Measurements from ENCODE around the gene NLGN4Y.

The NLGN4Y gene

DNA sequence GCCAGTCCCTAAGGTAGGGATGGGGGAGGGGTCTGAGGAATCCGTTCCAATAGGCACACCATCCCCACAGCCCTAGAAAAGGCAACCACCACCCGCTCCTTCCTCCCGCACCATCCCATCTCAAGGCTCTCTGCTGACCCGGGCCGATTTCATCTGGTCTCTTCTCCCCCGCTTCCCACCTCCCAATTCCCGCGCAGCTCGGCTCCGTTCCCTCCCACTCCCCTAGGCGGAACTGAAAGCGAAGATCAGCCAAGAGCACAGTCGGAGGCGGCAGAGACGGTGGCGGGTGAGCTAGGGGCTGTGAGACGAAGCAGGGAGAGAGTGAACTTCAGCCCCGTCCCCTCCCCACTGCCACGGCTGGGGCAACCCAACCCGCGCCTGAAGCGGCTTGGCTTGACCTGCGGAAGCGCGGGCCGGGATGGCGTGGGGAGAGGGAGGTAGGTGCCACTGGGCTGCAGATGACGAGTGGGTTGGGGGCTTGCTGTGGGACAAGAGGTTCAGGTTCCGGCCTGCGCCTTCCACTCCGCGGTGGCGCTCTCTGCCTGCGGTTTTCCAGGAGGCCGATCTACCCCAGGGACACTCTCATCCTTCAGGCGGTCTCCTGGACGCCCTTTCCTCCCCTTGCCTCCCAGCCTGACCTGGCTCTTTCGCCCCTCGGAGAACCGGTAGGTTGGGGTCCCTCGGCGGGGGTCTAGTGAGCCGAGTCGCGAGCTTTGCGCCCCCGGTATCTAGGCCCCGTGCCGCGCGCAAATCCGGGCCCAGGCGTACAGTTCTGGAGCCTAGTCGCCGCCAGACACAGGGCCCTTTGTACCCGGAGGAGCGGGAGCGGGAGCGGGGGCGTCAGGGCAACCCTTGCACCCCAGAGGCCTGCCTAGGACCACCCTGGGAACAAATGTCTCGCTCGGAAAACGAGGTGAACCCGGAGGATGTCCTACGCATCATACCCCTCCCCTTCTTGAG lies at the start of gene NLGN4Y:
Gene NLGN4Y (plus strand): TSS at position 258 of the 960 bp plus-strand sequence. CDS start 97,591 bp downstream, outside the sequence.
- no peak for FAIRE-seq

DNA sequence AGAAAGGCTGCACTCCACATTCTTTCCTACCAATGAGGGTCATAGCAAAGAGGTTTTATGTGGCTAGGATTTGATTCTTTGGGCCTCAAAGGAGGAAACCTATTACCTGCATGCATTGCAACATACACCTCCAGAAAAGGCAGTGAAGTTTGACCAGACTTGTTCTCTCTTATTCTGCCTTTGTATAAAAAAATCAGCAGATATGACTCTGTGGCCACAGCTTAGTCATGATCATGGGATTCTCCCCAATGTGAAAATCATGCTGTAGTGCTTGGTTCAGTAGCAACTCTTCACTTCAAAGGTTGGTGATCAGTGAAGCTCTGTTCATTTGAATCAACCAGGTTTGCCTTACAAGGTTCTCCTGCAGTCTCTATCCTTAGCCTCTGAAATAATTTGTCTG lies 38.4 kb upstream of the NLGN4Y start:
- no peak for FAIRE-seq

DNA sequence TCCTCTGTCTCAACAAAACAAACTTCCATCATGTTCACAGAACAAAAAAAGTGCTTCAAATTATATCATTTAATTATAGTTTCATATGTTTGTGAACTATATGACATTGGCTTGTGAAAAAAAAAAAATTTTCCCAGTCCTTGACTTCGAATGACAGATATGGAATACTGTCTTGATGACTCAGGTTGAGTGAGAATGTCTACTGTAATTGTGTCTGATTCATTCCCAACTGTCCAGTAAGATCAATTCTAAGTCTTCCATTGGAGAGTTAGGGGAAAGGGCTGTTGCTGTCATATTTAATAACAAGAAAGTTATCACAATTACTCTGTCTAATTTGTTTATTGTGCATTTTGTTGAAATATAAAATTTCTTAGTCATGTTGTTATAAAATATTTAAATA lies 34.1 kb upstream of the NLGN4Y start:
- no peak for FAIRE-seq

- no peak for FAIRE-seq
Measured at GRCh38 chrY:14498071-14498470, 26.3 kb upstream of the NLGN4Y start.

DNA sequence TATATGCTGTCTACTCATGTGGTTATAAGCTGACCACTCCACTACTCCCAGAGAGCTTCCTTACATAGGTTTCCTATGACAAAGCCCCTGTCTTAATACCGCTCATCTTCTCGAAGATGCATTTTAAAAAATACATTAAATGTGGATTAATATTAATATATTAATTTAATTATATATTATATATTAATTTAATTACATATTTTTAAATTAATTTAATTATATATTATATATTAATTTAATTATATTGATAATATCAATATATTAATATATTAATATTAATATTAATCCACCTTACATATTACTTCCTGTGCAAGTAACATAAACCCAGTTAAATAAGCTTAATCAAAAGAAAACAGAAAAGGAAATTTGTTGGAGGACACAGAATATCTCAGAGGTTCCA lies 19.7 kb upstream of the NLGN4Y start:
- no peak for FAIRE-seq

DNA sequence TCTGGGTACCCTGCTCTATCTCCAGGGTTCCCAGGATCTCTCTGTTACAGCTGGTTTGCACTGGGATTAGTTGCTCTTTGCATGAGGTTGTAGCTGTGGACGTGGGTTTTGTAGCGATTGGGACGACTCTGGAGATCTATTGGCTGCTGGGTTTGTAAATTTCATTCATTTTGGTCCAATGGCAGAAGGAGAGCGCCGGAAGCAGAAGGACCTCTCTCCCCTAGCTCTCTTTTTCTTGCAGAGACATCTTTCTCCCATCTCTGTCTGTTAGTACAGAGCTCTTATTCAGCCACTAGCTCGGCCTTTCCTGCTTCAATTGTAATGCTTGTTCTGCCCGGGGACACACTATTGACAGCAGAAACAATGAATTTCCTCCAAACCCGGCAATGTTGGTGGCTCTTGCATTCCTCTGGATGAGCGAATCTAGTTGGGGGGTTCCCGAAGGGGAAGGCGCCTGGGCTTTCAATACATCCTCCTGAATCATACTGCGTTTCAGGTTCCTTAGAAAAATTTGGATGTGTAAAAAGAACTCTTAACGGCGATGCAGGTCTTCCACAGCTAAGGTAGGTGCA lies 1.9 kb upstream of the NLGN4Y start:
- no peak for FAIRE-seq

DNA sequence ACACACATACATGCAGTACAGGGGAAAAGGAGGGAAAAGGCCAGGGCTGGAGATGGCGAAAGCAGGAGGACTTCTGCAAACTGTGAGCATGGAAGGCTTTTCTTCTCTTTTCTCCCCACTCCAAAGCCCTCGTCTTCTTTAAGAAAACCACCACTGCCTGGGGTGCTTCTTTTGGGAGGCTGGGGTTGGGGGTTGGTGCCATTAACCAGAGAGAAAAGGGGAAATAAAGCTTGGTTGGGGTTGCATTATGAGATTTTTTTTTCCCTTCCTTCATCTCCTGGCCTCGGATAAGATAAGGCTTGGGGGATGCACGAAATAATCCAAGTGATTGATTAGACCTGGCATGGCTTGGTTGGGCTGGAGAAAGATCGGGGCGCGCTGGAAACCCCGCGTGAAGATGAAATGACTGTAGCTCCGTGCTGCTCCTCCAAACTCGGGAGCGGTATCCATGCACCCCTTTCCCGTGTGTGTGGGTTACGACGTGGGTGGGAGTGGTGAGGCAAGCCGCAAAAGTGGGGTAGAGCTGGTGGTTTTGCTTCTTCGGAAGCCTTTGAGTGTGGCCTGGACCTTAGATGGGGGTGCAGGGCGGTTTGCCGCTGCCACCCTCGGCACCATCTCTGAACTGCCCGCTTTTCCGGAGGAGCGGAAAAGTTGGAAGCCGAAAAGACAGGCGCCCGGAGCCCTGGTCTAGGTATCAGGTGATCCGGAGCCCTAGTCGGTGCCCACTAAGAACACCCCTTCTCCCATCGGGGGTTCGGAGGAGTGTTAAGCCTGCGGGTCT lies 648 bp upstream of the NLGN4Y start:
- no peak for FAIRE-seq

DNA sequence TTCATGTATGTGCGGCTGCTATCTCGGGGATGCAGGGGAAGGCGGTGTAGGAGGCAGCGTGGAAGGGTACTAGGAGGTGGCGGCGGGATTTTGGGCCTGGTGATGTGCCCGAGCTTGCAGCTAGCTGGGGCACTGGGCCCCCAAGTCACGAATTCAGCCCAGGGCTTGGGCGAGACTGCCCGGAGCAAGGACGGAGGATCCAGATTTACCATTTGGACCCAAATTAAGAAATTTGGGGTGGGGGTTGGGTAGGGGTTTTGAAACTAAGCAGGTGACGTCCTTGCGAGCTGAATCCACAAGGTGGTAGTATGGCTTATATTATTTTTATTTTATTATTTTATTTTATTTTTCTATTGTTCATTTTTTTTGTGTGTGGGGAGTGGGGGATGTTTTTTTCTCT lies 986 bp downstream of the NLGN4Y start:
- FAIRE-seq: no peak

DNA sequence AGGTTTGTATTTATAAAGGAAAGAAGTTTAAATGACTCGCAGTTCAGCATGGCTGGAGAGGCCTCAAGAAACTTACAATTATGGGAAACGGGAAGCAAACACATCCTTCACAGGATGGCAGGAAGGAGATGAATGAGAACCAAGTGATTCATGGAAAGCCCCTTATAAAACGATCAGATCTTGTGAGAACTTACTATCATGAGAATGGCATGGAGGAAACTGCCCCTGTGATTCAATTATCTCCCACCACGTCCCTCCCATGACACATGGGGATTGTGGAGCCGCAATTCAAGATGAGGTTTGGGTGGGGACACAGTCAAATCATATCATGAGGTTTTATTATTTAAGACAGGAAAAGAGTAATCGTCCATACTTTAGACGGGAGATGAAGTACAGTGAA lies 4.0 kb downstream of the NLGN4Y start:
- no peak for FAIRE-seq

- FAIRE-seq: no peak
Measured at GRCh38 chrY:14536703-14537102, 12.4 kb downstream of the NLGN4Y start.

DNA sequence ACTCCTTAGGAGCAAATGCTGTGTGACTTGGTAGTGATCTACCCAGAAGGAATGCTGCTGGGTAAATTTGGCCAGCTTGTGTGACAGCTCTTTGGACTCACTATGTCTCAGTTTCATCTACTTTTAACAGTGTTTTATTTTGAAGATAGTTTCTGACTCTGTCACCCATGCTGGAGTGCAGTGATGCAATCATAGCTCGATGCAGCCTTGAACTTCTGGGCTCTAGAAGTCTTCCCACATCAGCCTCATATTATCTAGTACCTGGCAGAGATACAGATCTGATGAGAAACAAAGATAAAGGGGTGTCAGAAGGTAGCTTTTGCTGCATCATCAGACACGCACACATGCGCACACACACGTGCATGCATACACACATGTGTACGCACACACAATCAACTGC lies 19.2 kb downstream of the NLGN4Y start:
- no peak for FAIRE-seq

- no peak for FAIRE-seq
Measured at GRCh38 chrY:14581294-14581693, 57.0 kb downstream of the NLGN4Y start.

DNA sequence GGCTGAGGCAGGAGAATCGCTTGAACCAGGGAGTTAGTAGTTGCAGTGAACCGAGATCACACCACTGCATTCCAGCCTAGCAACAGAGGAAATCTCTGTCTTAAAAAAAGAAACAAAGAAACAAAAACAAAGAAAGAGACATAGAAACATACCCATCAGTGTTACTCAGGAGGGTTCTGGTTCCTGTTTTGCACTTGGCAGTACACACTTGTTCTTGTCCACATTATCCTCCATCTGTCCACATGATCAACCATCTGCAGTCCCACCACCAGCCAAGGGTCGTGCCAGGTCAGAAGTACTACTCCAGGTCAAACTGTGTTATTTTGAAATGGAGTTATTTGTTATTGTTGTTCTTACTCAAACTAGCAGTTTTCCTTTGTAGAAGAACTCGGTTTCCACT lies 62.4 kb downstream of the NLGN4Y start:
- no peak for FAIRE-seq

- no peak for FAIRE-seq
Measured at GRCh38 chrY:14601372-14601771, 77.0 kb downstream of the NLGN4Y start.

GRCh38 chrY:14617625-14618024 lies 93.3 kb downstream of the NLGN4Y start:
- no peak for FAIRE-seq

DNA sequence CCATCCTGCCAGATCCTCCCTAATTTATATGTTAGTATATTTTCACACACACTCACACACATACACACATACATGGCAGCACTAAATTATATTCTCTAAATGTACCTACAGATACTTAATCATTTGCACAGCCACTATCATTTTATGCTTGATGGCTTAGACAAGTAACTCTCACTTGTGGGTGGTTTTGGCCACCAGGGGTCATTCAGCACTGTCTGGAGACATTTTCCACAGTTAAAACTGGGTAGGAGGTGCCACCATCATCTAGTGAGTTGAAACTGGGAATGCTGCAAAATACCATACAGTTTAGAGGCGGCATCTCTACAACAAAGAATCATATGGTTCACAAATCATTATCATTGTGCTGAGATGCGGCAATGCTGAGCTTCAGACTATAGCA lies 94.2 kb downstream of the NLGN4Y start:
- FAIRE-seq: no peak

DNA sequence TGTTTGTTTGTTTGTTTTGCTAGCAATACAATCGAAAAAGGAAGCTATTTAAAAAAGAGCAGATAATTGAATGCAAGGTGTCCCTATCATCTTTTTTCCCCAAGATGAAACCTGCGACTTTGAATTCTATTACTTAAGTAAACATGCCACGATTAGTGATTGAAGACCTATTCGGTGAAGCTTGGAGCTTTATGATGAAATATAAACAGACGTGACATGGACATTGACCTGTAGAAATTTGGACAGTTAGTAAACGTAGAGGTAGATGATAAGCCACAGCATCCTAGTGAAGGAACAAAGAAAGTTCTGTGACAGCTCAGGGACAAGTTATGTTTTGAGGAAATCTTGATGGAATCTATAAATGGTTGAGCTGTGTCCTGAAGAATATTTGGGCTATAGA lies 103.9 kb downstream of the NLGN4Y start:
- no peak for FAIRE-seq

DNA sequence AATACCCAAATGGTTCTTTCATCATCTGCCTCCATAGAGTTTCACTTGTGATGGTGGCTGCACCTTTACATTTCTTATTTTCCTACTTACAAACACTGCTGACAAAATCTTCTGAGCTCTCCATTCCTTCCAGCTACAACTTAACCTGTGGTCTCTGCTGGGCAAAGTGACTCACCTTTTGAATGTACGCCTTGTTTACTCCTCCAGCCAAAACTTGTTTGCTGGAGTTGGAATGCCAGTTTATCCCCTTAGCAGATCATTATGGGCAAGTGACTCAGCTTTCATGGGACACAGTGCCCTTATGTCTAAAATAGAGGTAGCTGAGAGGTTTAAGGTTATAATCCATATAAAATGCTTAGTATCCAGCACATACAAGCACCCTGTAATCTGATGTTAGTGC lies 107.3 kb downstream of the NLGN4Y start:
- no peak for FAIRE-seq

GRCh38 chrY:14633718-14634117 lies 109.4 kb downstream of the NLGN4Y start:
- no peak for FAIRE-seq

DNA sequence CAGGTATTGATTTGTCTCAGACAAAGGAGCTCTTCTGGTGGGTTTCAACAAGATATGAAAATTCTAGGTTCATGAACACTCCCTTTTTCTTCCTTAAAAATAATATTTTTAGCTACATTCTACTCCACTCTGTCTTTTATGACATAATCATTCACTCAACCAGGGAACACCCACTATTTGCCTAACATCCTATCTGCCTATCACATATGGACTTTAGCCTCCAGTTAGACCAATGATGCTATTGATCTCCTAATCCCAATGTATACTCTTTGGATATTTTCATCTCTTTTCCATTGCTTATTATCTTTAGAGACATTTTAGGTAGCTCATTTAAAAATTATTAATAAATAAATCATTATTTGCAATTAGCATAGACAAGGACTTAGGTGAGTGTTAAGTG lies 110.6 kb downstream of the NLGN4Y start:
- FAIRE-seq: no peak

DNA sequence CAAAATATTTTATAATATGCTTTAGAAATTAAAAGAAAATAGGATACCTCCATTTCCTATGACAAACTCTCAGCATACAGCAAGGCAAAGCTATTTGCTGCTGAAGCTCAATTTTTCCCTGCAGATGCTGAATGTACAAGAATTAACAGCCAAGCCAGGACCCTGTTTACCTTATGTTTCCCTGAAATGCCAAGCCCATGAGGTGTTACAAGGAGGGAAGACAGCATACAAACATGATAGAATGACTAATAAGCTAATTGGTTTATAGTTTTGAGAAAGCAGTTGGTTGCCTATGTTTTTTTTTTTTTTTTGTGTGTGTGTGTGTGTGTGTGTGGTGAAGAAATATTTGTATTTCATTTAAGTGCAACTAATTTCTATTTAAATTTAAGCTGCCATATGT lies 113.2 kb downstream of the NLGN4Y start:
- no peak for FAIRE-seq

DNA sequence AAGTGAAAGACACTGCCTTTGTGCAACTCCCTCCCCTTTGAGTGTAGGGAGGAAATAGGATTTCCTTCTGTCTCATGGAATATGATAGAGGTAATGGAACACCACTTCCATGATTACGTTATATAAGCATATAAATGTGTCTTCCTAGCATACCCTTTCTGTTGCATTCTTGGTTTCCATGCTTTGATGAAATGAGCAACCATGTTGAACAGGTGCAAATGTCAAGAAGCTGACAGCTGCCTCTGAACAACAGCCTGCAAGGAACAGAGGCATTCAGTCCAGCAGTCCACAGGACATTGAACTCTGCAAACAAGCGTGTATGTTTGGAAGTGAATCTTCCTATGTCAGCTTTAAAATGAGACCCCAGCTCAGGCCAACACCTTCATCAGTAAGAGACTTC lies 117.5 kb downstream of the NLGN4Y start:
- no peak for FAIRE-seq

GRCh38 chrY:14644157-14644952 lies 120.0 kb downstream of the NLGN4Y start:
- FAIRE-seq: no peak
